ENCODE results near the gene NOS1AP.

The NOS1AP gene

DNA sequence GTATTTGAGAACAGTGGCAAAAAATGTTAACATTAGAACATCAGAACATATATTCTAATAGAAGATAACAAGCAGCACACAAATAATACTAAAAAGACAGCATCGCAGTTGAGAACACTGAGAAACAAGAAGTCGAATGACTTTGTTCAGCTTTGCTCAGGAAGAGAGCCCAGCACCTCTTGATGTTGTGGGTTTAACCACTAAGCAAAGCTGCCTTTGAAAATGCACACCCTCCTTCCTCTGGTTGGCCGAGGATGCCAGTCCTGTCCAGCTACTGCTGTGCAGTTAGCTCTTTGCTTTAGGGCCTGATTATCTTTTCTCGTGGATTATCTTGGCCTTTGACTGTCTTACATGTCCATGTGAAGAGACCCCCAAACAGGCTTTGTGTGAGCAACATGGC lies 246.7 kb downstream of the NOS1AP start:
- peaks cover 9% of the 10 kb centered on the region for H3K4me1 Mint-ChIP-seq
- H3K27me3 Mint-ChIP-seq (ENCODE audit: low read depth), result no peaks in the 10 kb centered on the region
- no peak for TF ChIP-seq CTCF (IDR thresholded peaks at IDR 0.05; ENCODE audit: unreplicated experiment in 3 of 3)

DNA sequence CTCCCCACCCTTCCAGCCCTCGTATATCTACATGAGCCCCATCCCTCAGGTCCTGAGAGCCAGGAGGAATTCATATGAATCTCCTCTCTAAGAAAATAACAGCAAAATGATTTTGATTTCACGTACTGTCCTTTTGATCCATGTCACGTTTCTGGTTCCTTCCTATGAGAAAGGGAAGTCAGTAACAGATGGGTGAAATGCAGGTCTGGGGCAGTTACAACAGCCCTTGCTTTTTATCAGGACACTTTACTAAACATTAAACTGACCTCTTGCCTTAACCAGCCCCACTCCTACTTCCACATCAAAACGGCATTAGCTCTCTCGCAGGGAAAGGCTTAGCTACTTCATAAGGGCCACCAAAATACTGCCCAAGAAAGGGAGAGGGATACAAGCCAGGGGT lies 248.1 kb downstream of the NOS1AP start:
- Mint-ChIP-seq H3K27me3 (ENCODE audit: low read depth) (no peaks in the 10 kb centered on the region), H3K36me3 (ENCODE audit: low read depth) (no peaks in the 10 kb centered on the region), H3K4me1 (peaks cover 9% of the 10 kb centered on the region), H3K27ac (peak overlapping the region; percentile 24 to 64 (median 39)), H3K9me3 (no peaks in the 10 kb centered on the region), H3K4me3 (no peak overlapping the region)
- no peak for TF ChIP-seq CTCF (IDR thresholded peaks at IDR 0.05; ENCODE audit: unreplicated experiment in 3 of 3)

More for the DNA sequence above, 246.7 kb downstream of the NOS1AP start:
- H3K36me3 Mint-ChIP-seq (ENCODE audit: low read depth), result no peaks in the 10 kb centered on the region
- no peak overlapping the region for H3K27ac Mint-ChIP-seq
- H3K4me3 Mint-ChIP-seq, result no peak overlapping the region
- no peaks in the 10 kb centered on the region for H3K9me3 Mint-ChIP-seq

DNA sequence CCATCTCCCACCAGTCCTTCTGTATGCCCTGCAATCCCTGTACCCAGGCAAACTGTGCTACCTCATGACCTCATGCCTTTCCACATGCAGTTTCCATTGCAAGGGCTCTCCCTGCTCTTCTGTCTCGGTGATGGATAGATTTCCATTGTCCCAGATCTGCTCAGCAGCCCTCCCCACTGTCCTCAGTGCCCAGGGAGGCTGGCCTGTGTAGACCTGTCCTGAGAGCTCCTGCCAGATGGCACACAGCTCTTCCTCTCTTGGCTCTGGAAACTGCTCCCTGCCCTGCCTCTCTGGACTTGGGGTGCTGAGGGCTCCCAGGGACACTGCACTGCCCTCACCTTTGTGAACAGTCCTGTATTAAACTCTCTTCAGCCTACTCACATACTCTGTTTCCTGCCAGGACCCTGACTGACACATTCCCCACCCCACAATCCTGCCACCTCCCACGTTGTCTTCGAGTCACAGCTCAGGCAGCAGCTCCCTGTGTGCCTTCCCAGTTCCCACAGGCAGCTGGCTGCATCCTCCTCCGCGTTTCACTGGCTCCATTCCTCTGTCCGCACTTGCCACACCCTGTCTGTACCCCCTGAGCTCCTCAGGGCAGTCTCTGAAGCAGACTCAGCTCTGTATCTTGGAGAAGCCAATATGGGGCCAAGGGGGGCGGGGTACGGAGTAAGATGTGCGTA lies 250.1 kb downstream of the NOS1AP start:
- peaks cover 24% of the 10 kb centered on the region for H3K4me1 Mint-ChIP-seq
- H3K27me3 Mint-ChIP-seq (ENCODE audit: low read depth), result no peaks in the 10 kb centered on the region
- H3K36me3 Mint-ChIP-seq (ENCODE audit: low read depth), result no peaks in the 10 kb centered on the region
- H3K4me3 Mint-ChIP-seq, result peak overlapping the region in 1 of 3 experiments; percentile 25
- peak overlapping the region; percentile 64 to 89 (median 84) for H3K27ac Mint-ChIP-seq
- no peak for TF ChIP-seq CTCF (IDR thresholded peaks at IDR 0.05; ENCODE audit: unreplicated experiment in 3 of 3)
- no peaks in the 10 kb centered on the region for H3K9me3 Mint-ChIP-seq

DNA sequence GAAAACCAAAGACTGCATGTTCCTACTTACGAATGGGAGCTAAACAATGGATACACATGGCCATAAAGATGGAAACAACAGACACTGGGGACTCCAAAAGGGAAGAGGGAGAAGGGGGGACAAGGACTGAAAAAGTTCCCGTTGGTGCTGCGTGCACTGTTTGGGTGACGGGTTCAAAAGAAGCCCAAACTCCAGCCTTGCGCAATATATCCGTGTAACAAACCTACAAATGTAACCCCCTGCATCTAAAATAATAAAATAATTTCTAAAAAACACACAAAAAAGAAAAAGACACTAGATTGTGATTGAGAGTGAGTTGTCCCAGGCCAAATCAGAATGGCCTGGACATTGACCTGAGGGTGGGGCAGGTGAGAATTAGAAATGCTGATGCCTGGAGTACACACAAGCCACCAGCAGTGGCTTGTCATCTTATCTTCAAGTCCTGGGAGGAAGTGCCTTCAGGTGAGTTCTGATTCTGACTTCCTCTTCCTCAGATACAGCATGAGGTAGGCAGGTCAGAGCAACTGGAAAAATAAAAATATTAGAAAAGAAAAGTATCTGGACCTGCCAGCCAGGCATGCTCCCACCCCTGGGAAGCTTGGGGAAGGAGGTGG lies 252.4 kb downstream of the NOS1AP start:
- H3K4me3 Mint-ChIP-seq, result no peak overlapping the region
- H3K27ac Mint-ChIP-seq, result no peak overlapping the region
- no peaks in the 10 kb centered on the region for H3K27me3 Mint-ChIP-seq (ENCODE audit: low read depth)
- H3K4me1 Mint-ChIP-seq, result peaks cover 28% of the 10 kb centered on the region
- TF ChIP-seq CTCF (IDR thresholded peaks at IDR 0.05; ENCODE audit: unreplicated experiment in 3 of 3), result no peak
- no peaks in the 10 kb centered on the region for H3K9me3 Mint-ChIP-seq
- H3K36me3 Mint-ChIP-seq (ENCODE audit: low read depth), result no peaks in the 10 kb centered on the region

DNA sequence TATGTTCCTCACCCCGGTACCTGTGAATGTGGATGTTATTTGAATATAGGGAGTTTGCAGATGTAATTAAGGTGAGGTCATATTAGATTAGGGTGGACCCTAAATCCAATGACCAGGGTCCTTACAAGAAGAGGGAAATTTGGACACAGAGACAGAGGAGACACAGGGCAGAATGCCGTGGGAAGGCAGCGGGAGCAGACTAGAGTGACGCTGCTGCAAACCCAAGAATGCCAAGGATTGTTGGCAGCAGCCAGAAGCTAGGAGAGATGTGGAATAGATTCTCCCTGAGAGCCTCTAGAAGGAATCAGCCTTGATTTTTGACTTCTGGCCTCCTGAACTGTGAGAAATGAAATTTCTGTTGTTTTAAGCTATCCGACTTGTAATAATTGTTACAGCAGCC lies 253.5 kb downstream of the NOS1AP start:
- no peaks in the 10 kb centered on the region for H3K36me3 Mint-ChIP-seq (ENCODE audit: low read depth)
- H3K27me3 Mint-ChIP-seq (ENCODE audit: low read depth), result no peaks in the 10 kb centered on the region
- no peak for TF ChIP-seq CTCF (IDR thresholded peaks at IDR 0.05; ENCODE audit: unreplicated experiment in 3 of 3)
- H3K27ac Mint-ChIP-seq, result peak overlapping the region in 2 of 3 experiments; percentile 26 to 32
- no peak overlapping the region for H3K4me3 Mint-ChIP-seq
- H3K9me3 Mint-ChIP-seq, result no peaks in the 10 kb centered on the region
- H3K4me1 Mint-ChIP-seq, result peaks cover 35% of the 10 kb centered on the region

- Mint-ChIP-seq H3K27ac (peak overlapping the region; percentile 7 to 58 (median 51)), H3K4me3 (no peak overlapping the region), H3K36me3 (ENCODE audit: low read depth) (no peaks in the 10 kb centered on the region), H3K27me3 (ENCODE audit: low read depth) (no peaks in the 10 kb centered on the region), H3K4me1 (peaks cover 41% of the 10 kb centered on the region), H3K9me3 (no peaks in the 10 kb centered on the region)
- no peak for TF ChIP-seq CTCF (IDR thresholded peaks at IDR 0.05; ENCODE audit: unreplicated experiment in 3 of 3)
Observed at GRCh38 chr1:162324396-162324795, 254.9 kb downstream of the NOS1AP start.

All from nephron (organoid).